K562 treated with DMSO at 1 percent for 24 hours (cell line): ENCODE results near the gene PUS7. TPM values are rescaled to one million over a fixed set of nuclear protein-coding genes. Genes with fewer than 3 reads are reported as not detected.

Experiments used
- total RNA-seq: library from RNA; unstranded; fragments of 300-600 nt; gene quantifications from 2 replicates; pipeline ENCODE4 v1.2.3, GENCODE V29; 2022; ENCODE audit warnings: low read depth; ENCODE audit not compliant: insufficient read depth

PUS7 gene
- 9.7 and 11.4 TPM in 2 replicates for total RNA-seq

GRCh38 chr7:105521717-105522463 lies at the start of gene PUS7:
TSS of gene PUS7 (minus strand) at chr7:105522271. CDS start at chr7:105508512, 13,759 bp downstream.

GRCh38 chr7:105531792-105532671 lies 10.0 kb upstream of the PUS7 start, which contains the start of gene RINT1:
TSS of gene RINT1 (plus strand) at chr7:105532201. CDS start at chr7:105532316, 115 bp downstream.

Other genes with a start within 250 kb of the PUS7 start
- gene SRPK2, start 133.3 kb downstream of the PUS7 start, total RNA-seq: 42.4 and 46.3 TPM in 2 replicates
- gene RINT1, start 9.9 kb upstream of the PUS7 start, total RNA-seq: 25.6 and 31.5 TPM in 2 replicates
- gene EFCAB10, start 59.2 kb upstream of the PUS7 start, total RNA-seq: 5.5 and 5.7 TPM in 2 replicates